Renal pelvis (tissue), 4 donors: ENCODE measurements around the gene B4GALNT4. TPM values are rescaled to one million over a fixed set of nuclear protein-coding genes. Genes with fewer than 3 reads are reported as not detected.
A peak's percentile ranks its signal among the peaks of the same experiment; 100 is the strongest.
"Not testable (repeated sequence)": the region's sequence is repeated elsewhere in the genome, so short reads cannot be mapped to it uniquely, and the experiment has no call there.

Experiments used
- DNase-seq: peaks from one replicate; pipeline ENCODE4 v3.0.0-alpha.2; 2013
- polyA plus RNA-seq, 3 donors: library from polyadenylated mRNA; unstranded; fragments of 120-200 nt; gene quantifications; one replicate each; pipeline ENCODE4 v1.2.1, GENCODE V29; 2013; ENCODE audit not compliant: insufficient read length in 3 of 3

B4GALNT4 gene
- polyA plus RNA-seq, 3 donors = 77.7 to 93.4 (median 87.2) TPM

GRCh38 chr11:391117-392017 lies 22.1 kb downstream of the B4GALNT4 start:
- no peak for DNase-seq

DNA sequence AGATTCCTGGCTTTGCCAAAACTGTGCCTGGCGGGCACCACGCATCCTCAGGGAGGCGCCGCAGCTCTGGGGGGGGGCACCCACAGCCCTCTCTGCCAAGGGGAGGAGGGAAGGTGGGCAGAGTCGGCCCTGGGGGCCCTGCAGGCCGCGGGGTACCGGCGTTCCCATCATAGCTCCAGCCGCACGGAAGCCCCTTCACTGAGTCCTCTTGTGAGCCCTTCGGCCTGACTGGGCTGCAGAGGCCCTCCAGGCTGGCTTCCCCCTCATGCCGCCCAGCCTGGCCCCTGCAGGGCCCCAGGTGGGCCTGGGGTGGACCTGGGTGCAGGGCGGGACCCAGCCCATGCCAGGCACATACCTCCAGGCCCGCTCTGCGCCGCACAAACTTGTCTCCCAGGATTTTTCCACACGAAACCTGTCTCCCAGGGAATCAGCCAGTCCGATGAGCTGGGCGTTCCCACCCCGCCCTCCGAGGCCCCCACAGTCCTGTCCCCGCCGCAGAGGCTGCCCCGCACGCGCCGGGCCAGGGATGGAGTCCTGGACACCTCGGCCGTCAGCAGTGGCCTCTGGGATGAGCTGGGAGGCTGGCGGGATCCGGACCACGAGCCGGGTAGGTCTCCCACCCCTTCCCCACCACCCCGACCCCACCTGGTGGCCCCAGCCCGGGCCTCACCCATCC lies 22.9 kb downstream of the B4GALNT4 start:
- no peak for DNase-seq

DNA sequence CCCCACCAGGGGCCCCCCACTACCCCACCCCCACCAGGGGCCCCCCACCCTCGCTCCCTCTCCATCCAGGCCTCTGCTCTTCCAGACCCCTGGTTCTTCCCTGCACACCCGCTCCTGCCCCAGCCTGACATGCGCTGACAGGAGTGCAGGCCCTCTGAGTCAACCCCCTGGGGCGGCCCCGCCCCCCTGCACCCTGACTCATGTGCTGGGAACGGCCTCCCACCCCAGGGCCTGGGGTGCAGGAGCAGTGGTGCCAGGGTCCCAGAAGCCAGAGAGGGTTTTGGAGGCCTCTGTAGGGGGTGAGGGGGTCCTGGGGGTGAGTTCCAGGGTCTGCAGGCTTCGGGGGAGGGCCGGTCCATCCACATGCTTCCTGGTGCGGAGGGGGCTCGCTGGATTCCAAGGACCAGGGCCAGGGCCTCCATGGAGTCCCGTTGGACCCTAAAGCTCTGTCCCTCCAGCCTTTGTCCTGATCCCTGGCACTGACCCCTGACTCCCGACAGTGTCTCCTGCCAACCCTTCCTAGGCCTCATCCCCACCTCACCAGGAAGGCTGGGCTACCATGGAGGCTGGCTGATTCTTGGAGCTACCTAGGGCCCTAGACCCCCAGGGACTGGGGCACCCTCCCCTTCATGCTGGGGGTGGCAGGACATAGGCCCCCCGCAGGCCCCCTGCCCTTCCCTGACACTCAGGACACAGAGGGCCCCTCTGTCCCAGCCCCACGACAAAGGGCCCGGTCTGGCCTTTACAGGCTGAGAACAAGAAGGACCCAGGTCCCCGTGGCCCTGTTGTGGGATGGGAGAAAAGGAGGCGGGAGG lies 24.1 kb downstream of the B4GALNT4 start:
- DNase-seq = no peak

- DNase-seq = no peak
Observed at GRCh38 chr11:394034-394857, 24.9 kb downstream of the B4GALNT4 start, which contains the start of gene PKP3. Gene PKP3, plus strand, starts transcription at chr11:394209. Its CDS starts 84 bp downstream, at chr11:394293.

DNA sequence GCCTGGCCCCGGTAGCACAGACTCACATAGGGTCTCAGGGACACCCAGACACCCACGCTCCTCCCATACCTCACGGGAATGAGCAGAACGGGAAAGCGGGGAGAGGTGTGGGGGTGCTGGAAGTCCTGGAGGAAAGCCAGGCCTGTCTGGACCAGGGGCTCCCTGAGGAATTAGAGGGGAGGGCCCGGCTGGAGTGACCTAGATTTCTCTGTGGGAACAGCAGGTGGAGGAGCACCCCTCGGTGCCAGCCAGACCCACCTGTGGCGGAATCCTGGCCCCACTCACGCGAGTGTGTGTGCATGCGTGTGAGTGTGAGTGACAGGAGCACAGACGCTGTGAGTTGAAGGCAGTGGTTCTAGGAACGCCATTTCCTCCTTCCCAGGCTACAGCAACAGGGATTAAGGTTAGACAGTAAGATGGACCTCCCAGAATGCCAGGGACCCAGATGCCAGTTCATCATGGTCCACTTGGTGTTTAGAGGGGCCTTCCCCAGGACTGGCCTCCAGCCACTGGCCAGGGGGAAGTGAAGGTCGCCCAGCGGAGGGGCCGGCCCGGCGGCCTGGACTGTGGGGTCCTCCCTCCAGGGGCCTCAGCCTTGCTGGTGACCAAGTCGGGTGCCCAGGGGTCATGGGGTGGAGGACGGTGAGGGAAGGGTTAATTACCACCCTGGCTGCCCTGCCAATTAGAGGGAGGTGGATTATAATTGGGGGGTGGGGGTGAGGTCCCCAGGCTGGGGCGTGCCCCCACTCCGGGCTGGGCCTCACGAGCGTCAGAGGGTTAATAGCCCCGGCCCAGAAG lies 25.8 kb downstream of the B4GALNT4 start:
- no peak for DNase-seq

- no peak for DNase-seq
Observed at GRCh38 chr11:395866-396265, 26.6 kb downstream of the B4GALNT4 start.

- DNase-seq = peak; percentile 33
Observed at GRCh38 chr11:396511-396947, 27.2 kb downstream of the B4GALNT4 start.

DNA sequence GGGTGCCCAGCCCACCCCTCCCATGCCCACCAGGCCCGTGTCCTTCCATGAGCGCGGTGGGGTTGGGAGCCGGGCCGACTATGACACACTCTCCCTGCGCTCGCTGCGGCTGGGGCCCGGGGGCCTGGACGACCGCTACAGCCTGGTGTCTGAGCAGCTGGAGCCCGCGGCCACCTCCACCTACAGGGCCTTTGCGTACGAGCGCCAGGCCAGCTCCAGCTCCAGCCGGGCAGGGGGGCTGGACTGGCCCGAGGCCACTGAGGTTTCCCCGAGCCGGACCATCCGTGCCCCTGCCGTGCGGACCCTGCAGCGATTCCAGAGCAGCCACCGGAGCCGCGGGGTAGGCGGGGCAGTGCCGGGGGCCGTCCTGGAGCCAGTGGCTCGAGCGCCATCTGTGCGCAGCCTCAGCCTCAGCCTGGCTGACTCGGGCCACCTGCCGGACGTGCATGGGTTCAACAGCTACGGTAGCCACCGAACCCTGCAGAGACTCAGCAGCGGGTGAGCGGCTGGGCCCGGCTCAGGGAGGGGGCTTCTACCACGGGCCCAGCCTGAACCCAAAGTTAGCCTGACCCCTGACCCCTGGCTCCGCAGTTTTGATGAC lies 27.7 kb downstream of the B4GALNT4 start:
- DNase-seq = peak; percentile 69

DNA sequence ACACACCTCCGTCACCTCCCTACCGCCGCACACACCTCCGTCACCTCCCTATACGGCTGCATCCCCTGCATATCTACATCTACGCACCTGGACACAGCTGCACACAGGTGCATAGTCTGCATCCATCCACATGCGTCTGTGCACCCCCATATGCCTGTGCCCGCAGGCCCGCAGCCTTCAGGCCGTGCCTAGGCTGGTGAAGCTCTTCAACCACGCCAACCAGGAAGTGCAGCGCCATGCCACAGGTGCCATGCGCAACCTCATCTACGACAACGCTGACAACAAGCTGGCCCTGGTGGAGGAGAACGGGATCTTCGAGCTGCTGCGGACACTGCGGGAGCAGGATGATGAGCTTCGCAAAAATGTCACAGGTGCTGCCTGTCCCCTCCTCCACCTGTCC lies 29.5 kb downstream of the B4GALNT4 start:
- DNase-seq = no peak

GRCh38 chr11:399731-400211 lies 30.5 kb downstream of the B4GALNT4 start:
- no peak for DNase-seq

- no peak for DNase-seq
Observed at GRCh38 chr11:400241-400689, 31.0 kb downstream of the B4GALNT4 start.

DNA sequence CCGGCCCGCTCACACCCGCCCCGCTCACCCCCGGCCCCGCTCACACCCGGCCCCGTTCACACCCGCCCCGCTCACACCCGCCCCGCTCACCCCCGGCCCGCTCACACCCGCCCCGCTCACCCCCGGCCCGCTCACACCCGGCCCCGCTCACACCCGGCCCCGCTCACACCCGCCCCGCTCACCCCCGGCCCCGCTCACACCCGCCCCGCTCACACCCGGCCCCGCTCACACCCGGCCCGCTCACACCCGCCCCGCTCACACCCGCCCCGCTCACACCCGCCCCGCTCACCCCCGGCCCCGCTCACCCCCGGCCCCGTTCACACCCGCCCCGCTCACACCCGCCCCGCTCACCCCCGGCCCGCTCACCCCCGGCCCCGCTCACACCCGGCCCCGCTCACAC lies 31.9 kb downstream of the B4GALNT4 start:
- not testable (repeated sequence) for DNase-seq

DNA sequence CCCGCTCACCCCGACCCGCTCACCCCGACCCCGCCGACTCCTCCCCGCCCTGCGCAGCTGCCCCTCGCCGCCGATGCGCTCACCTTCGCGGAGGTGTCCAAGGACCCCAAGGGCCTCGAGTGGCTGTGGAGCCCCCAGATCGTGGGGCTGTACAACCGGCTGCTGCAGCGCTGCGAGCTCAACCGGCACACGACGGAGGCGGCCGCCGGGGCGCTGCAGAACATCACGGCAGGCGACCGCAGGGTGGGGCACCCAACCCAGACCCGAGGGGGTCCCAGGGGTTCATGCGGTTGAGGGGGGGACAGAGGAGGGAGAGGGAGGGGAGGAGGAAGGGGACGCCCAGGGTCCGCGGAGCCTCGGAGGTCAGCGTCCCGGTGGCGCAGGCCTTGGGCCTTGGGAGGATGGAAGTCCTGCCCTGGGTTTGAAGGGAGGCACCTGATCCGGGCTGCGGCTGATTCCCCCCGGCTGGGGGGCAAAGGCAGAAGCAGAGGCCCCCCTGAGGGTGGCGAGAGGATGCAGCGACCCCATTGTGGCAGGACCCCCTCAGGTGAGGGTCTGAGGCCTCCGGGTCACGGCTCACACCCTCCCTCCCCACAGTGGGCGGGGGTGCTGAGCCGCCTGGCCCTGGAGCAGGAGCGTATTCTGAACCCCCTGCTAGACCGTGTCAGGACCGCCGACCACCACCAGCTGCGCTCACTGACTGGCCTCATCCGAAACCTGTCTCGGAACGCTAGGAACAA lies 33.9 kb downstream of the B4GALNT4 start:
- no peak for DNase-seq

DNA sequence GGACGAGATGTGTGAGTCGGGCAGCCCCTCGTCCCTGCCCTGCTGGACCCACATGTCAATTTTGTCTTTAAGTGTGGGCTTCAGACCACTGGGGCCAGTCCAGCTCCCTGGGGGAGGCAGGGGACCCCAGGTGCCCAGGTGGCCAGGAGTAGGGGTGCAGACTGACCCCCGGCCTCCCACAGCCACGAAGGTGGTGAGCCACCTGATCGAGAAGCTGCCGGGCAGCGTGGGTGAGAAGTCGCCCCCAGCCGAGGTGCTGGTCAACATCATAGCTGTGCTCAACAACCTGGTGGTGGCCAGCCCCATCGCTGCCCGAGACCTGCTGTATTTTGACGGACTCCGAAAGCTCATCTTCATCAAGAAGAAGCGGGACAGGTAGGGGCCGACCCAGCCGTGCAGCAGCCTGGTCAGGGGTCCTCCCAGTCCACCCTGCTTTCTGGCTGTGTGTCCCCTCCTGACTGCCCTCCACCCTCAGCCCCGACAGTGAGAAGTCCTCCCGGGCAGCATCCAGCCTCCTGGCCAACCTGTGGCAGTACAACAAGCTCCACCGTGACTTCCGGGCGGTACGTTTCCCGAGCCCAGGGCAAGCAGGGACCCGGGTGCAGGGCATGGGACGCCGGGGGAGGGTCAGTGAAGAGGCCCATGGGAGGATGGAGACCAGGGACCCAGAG lies 34.6 kb downstream of the B4GALNT4 start:
- DNase-seq = no peak

- DNase-seq = no peak
Observed at GRCh38 chr11:404551-405264, 35.4 kb downstream of the B4GALNT4 start.

DNA sequence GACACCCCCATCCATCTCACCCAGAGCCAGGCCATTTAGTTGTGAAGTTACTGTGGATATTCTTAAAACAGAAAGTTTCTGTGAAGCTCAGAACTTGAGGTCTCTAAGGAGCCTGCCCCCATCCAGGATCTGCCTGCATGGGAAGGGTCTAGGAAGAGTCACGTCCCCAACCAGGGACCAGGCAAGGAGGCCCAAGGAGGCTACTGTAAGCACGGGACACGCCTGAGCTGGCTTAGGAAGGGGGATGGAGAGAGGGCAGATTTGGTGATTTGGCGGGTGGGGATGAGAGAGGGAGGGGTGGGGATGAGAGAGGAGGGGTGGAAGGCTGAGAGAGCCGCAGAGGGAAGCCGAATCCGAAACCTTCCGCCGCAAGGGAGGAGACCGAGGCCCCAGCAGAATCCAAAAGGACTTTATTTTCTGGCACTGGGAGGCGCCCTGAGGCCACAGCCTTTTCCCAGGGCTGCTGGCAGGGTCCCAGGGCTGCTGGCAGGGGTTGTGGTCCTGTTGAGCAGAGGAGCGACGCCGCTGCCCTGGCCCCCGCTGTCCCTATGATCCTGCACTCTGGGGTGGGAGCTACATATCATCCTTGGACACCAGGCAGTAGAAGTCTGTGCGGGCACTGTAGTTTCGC lies 36.1 kb downstream of the B4GALNT4 start:
- DNase-seq = no peak
